Adipocyte (in vitro differentiated cells): ENCODE results near the gene PDCD1.

Experiments used
- DNase-seq: peaks from one replicate; pipeline ENCODE4 v3.0.0-alpha.2; 2015; ENCODE audit warnings: low read depth
- H3K27me3 ChIP-seq: replicated peaks from 2 replicates; pipeline ENCODE4 v1.7.0; 2013; ENCODE audit warnings: mild to moderate bottlenecking, low read length, moderate library complexity; ENCODE audit not compliant: control insufficient read depth, insufficient read depth
- H3K36me3 ChIP-seq: 2 replicates; pipeline ENCODE4 v1.7.0; 2013; ENCODE audit warnings: low read length, mild to moderate bottlenecking, moderate library complexity; ENCODE audit not compliant: control insufficient read depth, insufficient read depth, severe bottlenecking
- H3K4me1 ChIP-seq: 2 replicates; pipeline ENCODE4 v1.7.0; 2013; ENCODE audit warnings: mild to moderate bottlenecking, low read length, moderate library complexity; ENCODE audit not compliant: control insufficient read depth, insufficient read depth
- H3K4me3 ChIP-seq: 2 replicates; pipeline ENCODE4 v1.7.0; 2013; ENCODE audit warnings: mild to moderate bottlenecking, low read length, moderate library complexity
- H3K9ac ChIP-seq: 2 replicates; pipeline ENCODE4 v1.7.0; 2013; ENCODE audit warnings: mild to moderate bottlenecking, low read length, moderate library complexity
- H3K9me3 ChIP-seq: 2 replicates; pipeline ENCODE4 v1.7.0; 2013; ENCODE audit warnings: mild to moderate bottlenecking, low read length, moderate library complexity; ENCODE audit not compliant: control insufficient read depth

Gene PDCD1

DNA sequence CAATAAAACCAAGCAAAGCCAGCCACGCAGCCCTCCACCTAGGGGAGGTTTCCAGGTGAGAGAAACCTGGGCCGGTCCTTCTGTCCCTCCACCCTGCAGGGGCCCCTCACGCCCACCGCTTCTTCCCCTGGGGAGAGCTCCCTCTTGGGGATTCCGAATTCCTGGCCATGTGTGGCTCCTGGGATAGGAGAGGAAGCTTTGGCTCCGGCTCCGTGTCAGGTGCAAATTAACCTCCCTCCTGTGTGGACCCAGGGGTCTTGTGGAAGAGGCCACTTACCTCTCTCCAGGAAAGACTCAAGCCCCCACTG lies 15.1 kb upstream of the PDCD1 start:
- Histone ChIP-seq H3K9me3 (no peaks in the 10 kb centered on the region), H3K9ac (no peak overlapping the region), H3K4me1 (no peaks in the 10 kb centered on the region), H3K27me3 (no peaks in the 10 kb centered on the region), H3K36me3 (no peaks in the 10 kb centered on the region), H3K4me3 (no peak overlapping the region)
- DNase-seq = no peak

DNA sequence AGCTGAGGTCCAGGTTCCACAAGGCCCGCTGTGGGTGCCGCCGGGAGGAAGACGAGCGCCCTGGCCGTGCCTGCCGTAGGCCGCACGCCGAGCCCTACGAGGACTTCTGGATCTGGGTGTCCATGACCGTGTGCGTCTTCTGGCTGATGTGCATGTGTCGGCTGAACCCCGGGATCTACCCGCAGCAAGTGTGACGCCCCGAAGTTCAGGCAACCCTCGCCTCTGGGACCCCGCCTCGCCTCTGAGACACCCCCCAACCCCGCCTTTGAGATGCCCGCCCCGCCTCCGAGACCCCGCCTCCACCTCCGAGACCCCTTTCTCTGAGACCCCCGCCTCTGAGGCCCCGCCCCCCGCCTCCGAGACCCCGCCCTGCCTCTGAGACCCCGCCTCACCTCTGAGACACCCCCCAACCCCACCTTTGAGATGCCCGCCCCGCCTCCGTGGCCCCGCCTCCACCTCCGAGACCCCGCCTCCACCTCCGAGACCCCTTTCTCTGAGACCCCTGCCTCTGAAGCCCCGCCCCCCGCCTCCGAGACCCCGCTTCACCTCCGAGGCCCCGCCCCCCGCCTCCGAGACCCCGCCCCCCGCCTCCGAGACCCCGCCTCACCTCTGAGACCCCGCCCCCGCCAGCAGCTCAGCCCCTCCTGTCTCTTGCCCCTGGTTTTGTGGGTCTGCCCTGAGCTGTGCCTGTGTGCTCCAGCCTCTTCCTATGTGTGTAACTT lies 14.5 kb upstream of the PDCD1 start:
- H3K4me1 ChIP-seq = no peaks in the 10 kb centered on the region
- H3K27me3 ChIP-seq = peaks cover 4% of the 10 kb centered on the region
- H3K36me3 ChIP-seq = no peaks in the 10 kb centered on the region
- no peaks in the 10 kb centered on the region for H3K9me3 ChIP-seq
- H3K9ac ChIP-seq = no peak overlapping the region
- H3K4me3 ChIP-seq = no peak overlapping the region
- DNase-seq = no peak

DNA sequence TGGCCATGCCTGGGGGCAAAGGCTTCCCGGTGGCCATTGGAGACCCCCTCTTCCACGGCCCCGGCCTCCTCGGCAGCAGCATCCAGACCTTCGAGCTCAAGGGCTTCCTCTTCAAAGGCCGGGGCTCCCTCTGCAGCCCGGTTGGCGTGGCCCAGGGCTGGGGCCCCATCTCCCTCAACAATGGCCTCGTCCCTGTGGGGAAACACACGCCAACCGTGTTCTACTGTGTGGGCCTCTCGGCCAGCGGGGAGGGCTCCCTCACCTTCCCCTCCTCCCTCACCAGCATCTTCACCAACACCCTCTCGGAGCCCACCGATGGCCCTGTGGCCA lies 13.6 kb upstream of the PDCD1 start:
- DNase-seq = no peak
- Histone ChIP-seq H3K9ac (no peak overlapping the region), H3K36me3 (no peaks in the 10 kb centered on the region), H3K27me3 (peaks cover 14% of the 10 kb centered on the region), H3K9me3 (no peaks in the 10 kb centered on the region), H3K4me3 (no peak overlapping the region), H3K4me1 (no peaks in the 10 kb centered on the region)

DNA sequence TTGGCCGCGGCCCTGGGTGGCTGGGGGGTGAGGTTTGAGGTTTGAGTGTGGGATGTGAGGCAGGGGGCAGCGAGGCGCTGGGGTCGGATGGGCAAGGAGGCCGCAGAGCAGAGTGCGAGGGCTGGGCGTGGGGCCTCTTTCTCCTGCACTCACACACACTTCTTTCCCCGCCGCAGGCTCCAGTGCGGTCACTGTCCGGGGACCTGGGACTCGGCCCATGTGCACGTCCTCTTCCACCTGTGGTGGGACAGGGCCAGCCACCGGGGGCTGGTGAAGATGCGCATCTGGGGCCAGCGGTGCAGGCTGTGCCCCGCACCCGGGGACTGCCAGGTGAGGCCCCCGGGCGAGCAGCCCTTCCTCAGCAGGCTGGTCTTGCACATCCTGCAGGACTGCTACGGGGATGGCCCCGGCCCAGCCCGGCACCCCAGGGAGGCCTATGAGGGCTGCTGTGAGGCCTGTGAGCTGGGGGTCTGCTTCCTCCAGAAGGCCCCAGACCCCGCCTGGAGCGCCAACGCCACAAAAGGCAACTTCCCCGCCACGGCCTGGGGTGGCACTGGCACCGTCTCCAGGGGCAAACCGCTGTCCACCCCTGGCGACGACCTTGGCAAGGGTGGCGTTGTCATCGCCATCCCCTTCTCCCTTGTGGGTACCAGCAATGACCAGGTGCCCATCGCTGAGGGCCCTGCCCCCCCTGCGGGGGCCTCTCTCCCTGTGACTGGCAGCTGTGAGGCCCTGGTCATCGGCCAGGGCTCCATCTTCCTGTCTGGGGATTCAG lies 13.0 kb upstream of the PDCD1 start:
- DNase-seq = no peak
- no peaks in the 10 kb centered on the region for H3K36me3 ChIP-seq
- no peaks in the 10 kb centered on the region for H3K9me3 ChIP-seq
- no peaks in the 10 kb centered on the region for H3K4me1 ChIP-seq
- no peak overlapping the region for H3K9ac ChIP-seq
- H3K4me3 ChIP-seq = no peak overlapping the region
- H3K27me3 ChIP-seq = peaks cover 19% of the 10 kb centered on the region

DNA sequence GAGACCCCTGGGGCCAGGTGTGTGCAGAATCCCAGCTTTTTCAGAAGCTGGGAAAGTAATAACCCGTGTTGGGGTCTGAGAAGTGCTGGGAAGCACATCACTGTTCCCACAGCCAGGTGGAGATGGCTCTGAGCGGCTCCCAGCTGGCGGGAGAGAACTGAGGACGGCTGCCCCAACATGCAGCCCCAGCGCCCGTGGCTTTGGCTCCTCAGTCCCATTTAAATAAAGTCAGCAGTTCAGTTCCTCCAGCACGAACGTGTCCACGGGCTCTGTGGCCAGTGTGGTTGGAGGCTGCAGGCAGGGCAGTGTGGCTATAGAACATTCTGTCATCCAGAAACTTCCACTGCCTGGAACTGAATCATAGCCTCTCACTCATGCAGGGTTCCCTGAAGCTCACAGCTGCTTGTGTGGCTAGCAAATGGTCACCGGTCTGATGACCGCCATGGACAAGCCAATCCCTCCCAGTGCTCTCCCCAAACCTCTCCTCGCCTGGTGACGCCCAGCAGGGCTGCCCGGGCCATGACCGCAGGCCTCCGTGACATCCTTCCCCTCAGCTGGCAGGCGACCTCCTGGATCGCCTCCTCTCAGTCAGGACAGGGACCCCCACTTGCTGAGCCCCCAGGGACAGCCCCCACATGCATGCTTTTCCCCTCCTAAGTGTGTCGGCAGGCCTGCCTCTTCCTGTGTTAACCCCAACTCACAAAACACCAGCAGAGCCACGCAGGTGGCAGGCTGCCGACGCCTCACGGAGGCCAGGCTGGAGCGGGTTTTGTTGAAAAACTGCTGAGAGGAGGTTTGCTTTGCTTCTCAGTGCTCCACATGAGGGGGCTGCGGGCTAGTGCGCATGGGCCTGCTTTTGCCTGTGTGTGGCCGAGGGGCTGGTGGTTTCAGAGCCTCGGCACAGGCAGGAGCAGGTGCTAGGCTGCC lies 12.2 kb upstream of the PDCD1 start:
- no peak overlapping the region for H3K4me3 ChIP-seq
- no peak for DNase-seq
- H3K27me3 ChIP-seq = peaks cover 20% of the 10 kb centered on the region
- H3K9me3 ChIP-seq = no peaks in the 10 kb centered on the region
- no peak overlapping the region for H3K9ac ChIP-seq
- no peaks in the 10 kb centered on the region for H3K36me3 ChIP-seq
- H3K4me1 ChIP-seq = no peaks in the 10 kb centered on the region

DNA sequence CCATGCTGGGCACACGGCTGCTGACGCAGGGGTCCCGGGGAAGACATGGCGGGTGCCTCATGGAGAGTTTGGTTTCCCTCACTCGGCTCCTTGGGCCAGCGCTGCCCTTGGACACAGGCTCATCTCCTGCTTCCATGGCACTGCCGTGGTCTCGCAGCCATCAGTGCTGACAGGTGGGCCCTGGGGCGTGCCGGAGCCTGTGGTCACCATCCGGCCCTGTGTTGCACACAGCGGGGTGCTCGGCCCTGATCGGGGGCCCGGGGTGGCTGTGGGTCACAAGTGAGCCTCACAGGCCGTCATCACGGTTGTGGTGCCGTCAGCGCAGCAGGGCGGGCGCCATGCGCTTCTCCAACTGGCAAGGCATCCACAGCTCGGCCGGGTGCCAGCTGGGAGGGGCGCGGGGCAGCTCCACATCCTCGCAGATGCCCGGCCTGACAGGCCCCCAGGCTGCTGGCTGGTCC lies 11.4 kb upstream of the PDCD1 start:
- Histone ChIP-seq H3K4me1 (no peaks in the 10 kb centered on the region), H3K36me3 (no peaks in the 10 kb centered on the region), H3K4me3 (no peak overlapping the region), H3K9ac (no peak overlapping the region), H3K27me3 (peaks cover 28% of the 10 kb centered on the region), H3K9me3 (no peaks in the 10 kb centered on the region)
- DNase-seq = no peak

DNA sequence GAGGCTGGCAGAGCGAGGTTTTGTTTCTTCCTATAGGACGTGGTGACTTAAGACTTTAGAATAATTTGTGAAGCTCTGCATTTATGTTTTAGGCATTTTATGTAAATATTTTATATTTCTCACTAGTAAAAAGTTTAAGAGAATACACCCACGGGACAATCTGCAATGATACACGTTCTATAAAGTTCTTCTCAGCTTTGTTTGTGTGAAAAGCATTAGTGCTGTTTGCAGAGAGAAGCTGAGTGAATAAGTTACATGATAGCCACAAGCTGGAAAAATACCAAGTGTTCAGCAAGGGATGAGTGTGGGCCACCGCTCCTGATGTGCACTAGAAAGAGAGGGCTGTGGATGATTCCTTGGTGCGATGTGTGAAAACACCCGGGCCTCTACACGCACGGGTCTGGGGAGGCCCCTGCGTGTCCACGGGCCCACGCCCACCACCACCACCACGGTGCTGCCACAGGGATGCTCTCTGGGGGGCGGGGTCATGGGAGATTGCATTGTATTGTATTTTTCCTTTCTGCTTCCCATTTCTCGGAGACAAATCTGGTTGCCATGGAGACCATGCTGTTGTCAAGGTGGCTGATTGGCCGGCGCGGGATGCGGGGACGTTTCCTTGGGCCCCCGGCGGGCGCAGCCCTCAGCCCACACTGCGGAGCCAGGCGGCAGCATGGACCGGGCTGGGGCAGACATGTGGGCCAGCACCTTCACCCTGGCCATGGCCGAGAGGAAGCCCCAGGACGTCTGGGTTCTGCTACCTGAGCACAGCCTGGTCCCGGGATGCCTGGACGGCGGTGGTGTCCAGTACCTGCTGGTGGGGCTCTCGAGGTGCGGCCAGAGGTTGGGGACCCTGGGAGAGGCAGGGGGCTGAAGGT lies 10.6 kb upstream of the PDCD1 start, which contains the start of gene RTP5:
TSS of gene RTP5 (plus strand) at position 643 of the 875 bp plus-strand sequence. CDS start at position 671, 28 bp downstream.
- Histone ChIP-seq H3K36me3 (no peaks in the 10 kb centered on the region), H3K27me3 (peaks cover 35% of the 10 kb centered on the region), H3K9me3 (no peaks in the 10 kb centered on the region), H3K4me3 (no peak within 1 kb of the TSS), H3K9ac (no peak within 1 kb of the TSS), H3K4me1 (no peaks in the 10 kb centered on the region)
- DNase-seq = no peak

DNA sequence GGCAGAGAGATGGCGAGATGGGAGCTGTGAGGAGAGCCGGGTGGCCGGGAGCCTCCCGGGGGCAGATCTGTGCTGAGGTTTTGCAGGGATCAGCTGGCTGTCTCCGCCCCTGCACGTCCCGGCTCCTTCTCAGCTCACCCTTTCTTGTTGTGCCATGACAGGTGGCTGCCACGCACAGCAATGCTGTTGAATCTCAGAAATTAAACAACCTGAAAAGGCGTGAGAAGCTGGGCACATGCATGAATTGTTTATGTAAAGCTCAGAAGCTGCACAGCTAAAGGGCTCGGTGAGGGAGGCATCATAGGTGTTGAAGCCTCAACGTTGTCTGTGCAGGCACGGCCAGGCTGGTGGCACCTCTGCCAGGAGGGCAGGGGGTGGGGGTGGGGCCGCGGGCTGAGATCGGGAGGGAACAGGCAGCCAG lies 10.0 kb upstream of the PDCD1 start:
- Histone ChIP-seq H3K4me3 (no peak overlapping the region), H3K27me3 (peaks cover 38% of the 10 kb centered on the region), H3K9ac (no peak overlapping the region), H3K4me1 (peaks cover 4% of the 10 kb centered on the region), H3K36me3 (no peaks in the 10 kb centered on the region), H3K9me3 (no peaks in the 10 kb centered on the region)
- no peak for DNase-seq

DNA sequence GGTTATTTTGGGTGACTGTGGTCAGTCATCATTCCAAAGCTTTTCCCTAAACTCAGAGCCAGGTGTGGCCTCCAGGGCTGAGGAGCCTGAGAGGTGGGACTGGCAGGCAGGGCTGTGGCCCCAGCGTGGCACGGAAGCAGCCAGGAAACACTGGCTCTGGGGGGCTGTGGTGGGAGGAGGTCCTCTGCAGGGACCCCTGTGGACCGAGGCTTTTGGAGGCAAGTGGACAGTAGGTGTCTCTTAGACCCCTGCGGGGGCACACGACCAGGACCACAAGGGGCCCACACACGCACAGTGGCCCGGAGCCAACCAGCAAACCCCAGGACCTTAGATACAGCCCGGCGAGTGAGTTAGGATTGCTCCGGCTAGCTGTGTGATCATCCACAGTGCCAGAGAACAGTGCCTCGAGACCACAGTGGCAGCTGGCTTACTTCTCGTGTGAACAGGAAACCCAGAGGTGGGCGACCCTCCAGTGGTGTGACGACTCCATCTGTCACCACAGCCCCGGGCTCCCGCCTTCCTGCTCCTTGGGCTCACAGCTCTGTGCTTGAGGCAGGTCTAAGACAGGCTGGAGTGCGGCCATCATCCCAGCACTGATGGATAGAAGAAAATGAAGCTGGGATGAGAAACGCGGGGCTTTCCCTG lies 9.2 kb upstream of the PDCD1 start:
- Histone ChIP-seq H3K27me3 (peaks cover 45% of the 10 kb centered on the region), H3K9me3 (no peaks in the 10 kb centered on the region), H3K36me3 (no peaks in the 10 kb centered on the region), H3K9ac (no peak overlapping the region), H3K4me1 (peaks cover 4% of the 10 kb centered on the region), H3K4me3 (no peak overlapping the region)
- no peak for DNase-seq
